Endothelial cell (in vitro differentiated cells): ENCODE data around the gene GC. TPM values are rescaled to one million over a fixed set of nuclear protein-coding genes. Genes with fewer than 3 reads are reported as not detected.

Experiments used
- DNase-seq: peaks from one replicate; pipeline ENCODE4 v3.0.0; 2021; ENCODE audit warnings: low spot score
- H3K27ac Mint-ChIP-seq: one replicate; pipeline ENCODE4 v1.8.0; 2021; ENCODE audit warnings: mixed read lengths, inconsistent platforms; ENCODE audit not compliant: unreplicated experiment
- H3K27me3 Mint-ChIP-seq: one replicate; pipeline ENCODE4 v1.8.0; 2021; ENCODE audit warnings: mild to moderate bottlenecking, moderate library complexity, mixed read lengths, inconsistent platforms; ENCODE audit not compliant: unreplicated experiment
- H3K36me3 Mint-ChIP-seq: one replicate; pipeline ENCODE4 v1.8.0; 2021; ENCODE audit warnings: mild to moderate bottlenecking, low read depth, mixed read lengths, inconsistent platforms; ENCODE audit not compliant: unreplicated experiment
- H3K4me1 Mint-ChIP-seq: one replicate; pipeline ENCODE4 v1.8.0; 2021; ENCODE audit warnings: mild to moderate bottlenecking, mixed read lengths, inconsistent platforms; ENCODE audit not compliant: unreplicated experiment
- H3K4me3 Mint-ChIP-seq: one replicate; pipeline ENCODE4 v1.8.0; 2021; ENCODE audit warnings: mild to moderate bottlenecking, mixed read lengths, inconsistent platforms; ENCODE audit not compliant: unreplicated experiment
- H3K9me3 Mint-ChIP-seq: one replicate; pipeline ENCODE4 v1.8.0; 2021; ENCODE audit warnings: mixed read lengths, inconsistent platforms; ENCODE audit not compliant: unreplicated experiment
- CTCF ChIP-seq: fragments of 200-600 bp; sonication (generic); IDR thresholded peaks from one replicate; pipeline ENCODE4 v1.5.0; 2021; ENCODE audit warnings: antibody characterized with exemption; ENCODE audit not compliant: unreplicated experiment
- total RNA-seq: library from RNA; stranded (reverse); fragmentation: NEBNext Ultra II Directional; extraction: Animal tissue kit (Norgen Biotek cat#: 25700); gene quantifications from one replicate; pipeline ENCODE4 v1.2.1, GENCODE V29; 2021; ENCODE audit not compliant: unreplicated experiment

Gene GC
- total RNA-seq, 1 donor from 2014 or later: 0.23 TPM

- no peak for DNase-seq
- H3K27me3 Mint-ChIP-seq: no peaks in the 10 kb centered on the region
- no peak overlapping the region for H3K27ac Mint-ChIP-seq
- TF ChIP-seq CTCF: peak; percentile 64
- H3K9me3 Mint-ChIP-seq: peaks cover 13% of the 10 kb centered on the region
- no peaks in the 10 kb centered on the region for H3K4me1 Mint-ChIP-seq
- no peak overlapping the region for H3K4me3 Mint-ChIP-seq
- peaks cover 8% of the 10 kb centered on the region for H3K36me3 Mint-ChIP-seq
These were observed 51.2 kb downstream of the GC start for GRCh38 chr4:71732706-71733105.

GRCh38 chr4:71732066-71732465 is 51.8 kb downstream of the GC start:
- H3K27me3 Mint-ChIP-seq: no peaks in the 10 kb centered on the region
- peaks cover 6% of the 10 kb centered on the region for H3K9me3 Mint-ChIP-seq
- no peak for TF ChIP-seq CTCF
- no peak overlapping the region for H3K27ac Mint-ChIP-seq
- no peak for DNase-seq
- peaks cover 2% of the 10 kb centered on the region for H3K36me3 Mint-ChIP-seq
- H3K4me1 Mint-ChIP-seq: no peaks in the 10 kb centered on the region
- H3K4me3 Mint-ChIP-seq: no peak overlapping the region

GRCh38 chr4:71729856-71730255 is 54.0 kb downstream of the GC start:
- no peaks in the 10 kb centered on the region for H3K36me3 Mint-ChIP-seq
- TF ChIP-seq CTCF: no peak
- H3K9me3 Mint-ChIP-seq: peaks cover 6% of the 10 kb centered on the region
- H3K27me3 Mint-ChIP-seq: no peaks in the 10 kb centered on the region
- H3K4me1 Mint-ChIP-seq: no peaks in the 10 kb centered on the region
- no peak for DNase-seq
- H3K27ac Mint-ChIP-seq: no peak overlapping the region
- no peak overlapping the region for H3K4me3 Mint-ChIP-seq

- no peaks in the 10 kb centered on the region for H3K36me3 Mint-ChIP-seq
- H3K4me1 Mint-ChIP-seq: peaks cover 11% of the 10 kb centered on the region
- H3K27ac Mint-ChIP-seq: peak overlapping the region; percentile 12
- peak; percentile 75 for TF ChIP-seq CTCF
- no peak overlapping the region for H3K4me3 Mint-ChIP-seq
- peaks cover 3% of the 10 kb centered on the region for H3K27me3 Mint-ChIP-seq
- DNase-seq: no peak
- no peaks in the 10 kb centered on the region for H3K9me3 Mint-ChIP-seq
These were observed 70.2 kb downstream of the GC start for GRCh38 chr4:71713611-71714203.

GRCh38 chr4:71711985-71712348 is 71.9 kb downstream of the GC start:
- Mint-ChIP-seq H3K9me3 (no peaks in the 10 kb centered on the region), H3K4me1 (peaks cover 11% of the 10 kb centered on the region), H3K36me3 (no peaks in the 10 kb centered on the region), H3K4me3 (no peak overlapping the region), H3K27me3 (peaks cover 3% of the 10 kb centered on the region), H3K27ac (no peak overlapping the region)
- TF ChIP-seq CTCF: no peak
- DNase-seq: no peak
